ENCODE measurements around the gene IL27RA. TPM values are rescaled to one million over a fixed set of nuclear protein-coding genes. Genes with fewer than 3 reads are reported as not detected.
"Not testable (repeated sequence)": the region's sequence is repeated elsewhere in the genome, so short reads cannot be mapped to it uniquely, and the experiment has no call there.

Gene IL27RA
- total RNA-seq, 1 donor from 2014 or later, result 1.4 TPM

DNA sequence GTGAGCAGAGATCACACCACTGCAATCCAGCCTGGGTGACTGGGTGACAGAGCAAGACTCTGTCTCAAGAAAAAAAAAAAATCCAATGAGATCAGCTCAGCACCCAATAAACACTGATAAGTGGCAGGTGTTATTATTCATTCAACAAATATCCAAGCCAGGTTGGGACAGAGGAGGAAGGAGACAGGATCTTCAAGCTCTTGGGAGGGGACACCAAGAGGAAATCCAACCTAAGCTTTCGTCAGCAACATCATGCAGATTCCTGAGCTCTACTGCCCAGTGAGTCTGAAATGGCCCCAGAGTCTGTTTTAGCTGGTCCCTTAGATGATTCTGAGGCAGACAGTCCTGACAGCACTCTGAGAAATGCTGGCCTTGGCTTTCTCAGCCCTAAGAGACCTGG lies 33.1 kb upstream of the IL27RA start:
- DNase-seq (ENCODE audit: low spot score), result no peak
- ATAC-seq, result no peak

DNA sequence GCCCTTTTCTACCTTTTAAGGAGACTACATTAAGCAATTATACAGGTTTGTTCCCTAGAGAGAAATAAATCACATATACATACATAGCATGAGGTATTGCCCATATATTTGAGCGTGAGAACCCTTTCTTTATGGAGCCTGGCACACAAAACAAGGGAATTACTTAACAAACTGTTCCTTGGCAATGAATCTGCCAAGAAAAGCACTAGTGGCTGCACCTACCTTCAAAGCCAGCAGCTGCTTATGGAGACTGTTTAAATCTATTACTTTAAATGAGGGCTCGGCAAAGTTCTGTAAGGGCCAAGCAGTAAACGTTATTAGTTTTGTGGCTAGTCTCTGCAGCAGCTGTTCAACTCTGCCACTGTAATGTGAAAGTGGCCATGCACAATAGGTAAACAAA lies 32.5 kb upstream of the IL27RA start:
- ATAC-seq, result no peak
- DNase-seq (ENCODE audit: low spot score), result no peak

DNA sequence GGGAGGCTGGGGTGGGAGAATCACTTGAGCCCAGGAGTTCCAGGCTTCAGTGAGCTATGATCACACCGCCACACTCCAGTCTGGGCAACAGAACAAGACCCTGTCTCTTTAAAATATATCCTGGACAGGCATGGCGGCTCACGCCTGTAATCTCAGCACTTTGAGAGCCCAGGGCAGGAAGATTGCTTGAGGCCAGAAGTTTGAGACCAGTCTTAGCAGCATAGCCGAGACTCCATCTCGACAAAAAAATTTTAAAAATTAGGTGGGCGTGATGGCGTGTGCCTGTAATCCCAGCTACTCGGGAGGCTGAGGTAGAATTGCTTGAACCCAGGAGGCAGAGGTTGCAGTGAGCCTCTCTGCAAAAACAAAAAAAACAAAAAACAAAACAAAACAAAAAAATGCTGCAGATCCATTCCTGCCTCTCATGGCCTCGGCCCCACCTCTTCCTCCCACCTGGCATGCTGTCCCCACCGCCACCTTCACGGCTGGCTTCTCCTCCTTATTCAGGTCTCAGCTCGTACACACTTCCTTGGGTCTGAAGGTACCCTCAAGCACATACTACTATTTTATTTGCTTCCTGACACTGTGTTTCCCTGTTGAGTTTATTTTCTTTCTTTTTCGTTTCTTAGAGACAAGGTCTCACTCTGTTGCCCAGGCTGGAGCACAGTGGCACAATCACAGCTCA lies 30.7 kb upstream of the IL27RA start:
- DNase-seq (ENCODE audit: low spot score), result no peak
- ATAC-seq, result no peak

DNA sequence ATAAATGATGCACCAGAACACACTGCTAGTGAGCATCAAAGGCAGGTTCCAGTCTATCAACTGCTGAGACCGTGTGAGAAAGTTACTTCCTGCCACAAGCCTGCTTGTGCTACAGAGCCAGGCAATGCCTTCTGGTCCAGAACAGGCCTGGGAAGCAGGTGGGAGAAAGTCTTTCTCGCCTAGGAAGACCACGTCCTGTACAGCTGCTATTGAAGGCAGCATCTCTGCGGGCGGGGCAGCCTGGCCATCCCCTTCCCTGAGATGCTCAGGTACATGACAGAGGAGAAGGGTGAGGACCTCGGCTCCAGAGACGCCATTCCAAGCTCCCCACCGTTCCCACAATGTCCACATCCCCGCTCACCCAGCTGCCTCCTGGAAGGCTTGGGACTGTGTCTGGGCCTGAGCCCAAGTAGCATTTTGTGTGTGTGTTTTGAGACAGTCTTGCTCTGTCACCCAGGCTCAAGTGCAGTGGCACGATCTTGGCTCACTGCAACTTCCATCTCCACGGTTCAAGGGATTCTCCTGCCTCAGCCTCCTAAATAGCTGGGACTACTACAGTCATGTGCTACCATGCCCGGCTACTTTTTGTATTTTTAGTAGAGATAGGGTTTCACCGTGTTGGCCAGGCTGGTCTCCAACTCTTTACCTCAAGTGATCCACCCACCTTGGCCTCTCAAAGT lies 28.9 kb upstream of the IL27RA start:
- ATAC-seq, result no peak
- no peak for DNase-seq (ENCODE audit: low spot score)

DNA sequence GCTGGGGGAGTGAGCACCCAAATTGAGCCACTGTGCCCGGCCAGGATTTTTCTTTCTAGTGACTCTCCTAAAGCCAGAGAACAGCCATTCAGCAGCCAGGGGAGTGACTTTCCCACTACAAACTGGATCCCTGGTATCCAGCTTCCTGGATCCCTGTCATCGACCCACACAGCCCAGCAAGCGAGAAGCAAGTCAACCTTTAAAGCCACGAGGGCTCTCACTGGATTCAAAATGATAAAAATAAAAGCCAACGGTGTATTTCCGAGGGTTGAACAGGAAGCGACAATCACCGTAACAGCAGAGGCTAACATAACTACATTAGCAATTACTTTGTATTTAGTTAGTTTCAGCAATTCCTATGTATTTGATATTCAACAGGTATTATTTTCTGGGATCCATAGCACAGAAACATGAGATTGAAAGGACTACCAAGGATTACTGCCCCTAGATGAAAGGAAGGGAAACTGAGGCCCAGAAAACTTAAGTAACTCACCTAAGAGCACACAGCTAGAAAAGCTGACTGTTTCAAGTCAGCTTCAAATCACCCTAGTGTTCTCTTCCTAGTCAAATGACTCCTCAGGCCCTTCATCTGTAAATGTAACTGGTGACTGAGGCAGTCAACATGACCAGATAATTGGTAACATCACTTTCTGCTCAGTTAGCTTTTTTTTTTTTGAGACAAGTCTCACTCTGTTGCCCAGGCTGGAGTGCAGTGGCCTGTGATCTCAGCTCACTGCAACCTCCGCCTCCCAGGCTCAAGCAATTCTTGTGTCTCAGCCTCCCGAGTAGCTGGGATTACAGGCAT lies 28.1 kb upstream of the IL27RA start:
- no peak for ATAC-seq
- DNase-seq (ENCODE audit: low spot score), result no peak

DNA sequence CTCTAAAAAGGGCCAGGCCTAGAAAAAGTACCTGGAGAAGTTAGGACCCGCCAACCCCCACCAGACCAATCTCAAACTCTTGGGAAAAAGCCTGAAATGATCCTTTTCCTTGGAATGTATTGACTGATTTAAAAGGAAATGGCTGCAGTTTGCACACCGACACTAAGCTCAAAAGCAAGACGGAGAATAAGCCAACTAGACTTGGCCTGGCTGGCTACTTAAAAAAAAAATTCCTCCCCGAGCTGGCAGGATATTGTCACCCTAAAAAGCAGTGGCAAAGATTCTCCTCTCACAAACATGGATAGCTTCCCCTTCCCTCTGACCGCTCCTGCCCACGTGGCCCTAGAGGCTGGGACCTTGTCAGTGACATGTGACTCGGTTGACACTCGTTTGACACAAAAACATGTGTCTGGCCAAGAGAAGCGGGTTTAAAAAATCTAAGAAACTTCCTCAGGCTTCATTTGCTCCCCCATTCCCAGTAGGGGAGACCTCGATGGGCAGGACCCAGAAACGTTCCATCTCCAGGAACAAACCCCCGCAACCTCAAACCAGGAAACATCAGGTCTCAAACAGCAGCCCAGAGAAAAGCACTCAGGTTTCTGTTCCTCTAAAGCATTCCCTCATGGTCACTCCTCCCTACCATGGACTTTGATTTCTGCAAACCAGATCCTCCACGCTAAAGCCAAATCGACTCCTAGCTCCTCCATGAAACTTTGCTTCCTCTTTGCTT lies 26.8 kb upstream of the IL27RA start:
- ATAC-seq (peak; percentile 42), DNase-seq (ENCODE audit: low spot score) (peak; percentile 82)

DNA sequence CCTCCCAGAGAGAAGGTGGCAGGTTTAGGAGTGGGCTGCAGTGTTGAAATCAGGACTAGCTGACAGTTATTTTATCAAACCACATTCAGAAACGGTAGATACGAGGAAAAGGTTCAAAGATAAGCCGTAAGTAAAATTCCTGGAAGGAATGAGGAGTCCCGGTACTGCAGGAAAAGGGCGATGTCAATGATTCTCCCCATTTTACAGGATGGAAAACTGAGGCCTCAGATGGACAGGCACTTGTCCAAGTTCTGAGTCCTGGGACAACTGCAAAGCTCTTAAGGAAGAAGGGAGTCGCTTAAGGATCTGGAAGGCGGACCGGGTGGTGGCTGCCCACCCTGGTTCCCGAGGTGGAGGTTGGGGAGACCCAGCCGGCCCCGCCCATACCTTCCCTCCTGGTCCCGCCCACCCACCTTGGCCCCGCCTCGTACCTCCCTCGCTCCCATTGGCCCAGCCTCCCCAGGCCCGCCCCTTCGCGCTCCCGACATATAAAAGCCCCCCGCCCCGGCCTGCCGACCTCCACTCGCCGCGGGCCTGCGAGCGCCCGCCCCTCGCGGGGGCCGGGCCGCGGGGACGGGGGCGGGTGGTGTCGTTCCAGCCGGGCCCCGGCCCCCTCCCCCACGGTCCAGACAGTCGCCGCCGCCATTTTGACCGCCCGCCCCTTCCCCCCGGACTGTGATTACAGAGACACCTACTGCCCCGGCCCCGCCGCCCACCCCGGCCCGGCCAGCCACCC lies 26.0 kb upstream of the IL27RA start:
- peak; percentile 77 for ATAC-seq
- peak; percentile 96 for DNase-seq (ENCODE audit: low spot score)

DNA sequence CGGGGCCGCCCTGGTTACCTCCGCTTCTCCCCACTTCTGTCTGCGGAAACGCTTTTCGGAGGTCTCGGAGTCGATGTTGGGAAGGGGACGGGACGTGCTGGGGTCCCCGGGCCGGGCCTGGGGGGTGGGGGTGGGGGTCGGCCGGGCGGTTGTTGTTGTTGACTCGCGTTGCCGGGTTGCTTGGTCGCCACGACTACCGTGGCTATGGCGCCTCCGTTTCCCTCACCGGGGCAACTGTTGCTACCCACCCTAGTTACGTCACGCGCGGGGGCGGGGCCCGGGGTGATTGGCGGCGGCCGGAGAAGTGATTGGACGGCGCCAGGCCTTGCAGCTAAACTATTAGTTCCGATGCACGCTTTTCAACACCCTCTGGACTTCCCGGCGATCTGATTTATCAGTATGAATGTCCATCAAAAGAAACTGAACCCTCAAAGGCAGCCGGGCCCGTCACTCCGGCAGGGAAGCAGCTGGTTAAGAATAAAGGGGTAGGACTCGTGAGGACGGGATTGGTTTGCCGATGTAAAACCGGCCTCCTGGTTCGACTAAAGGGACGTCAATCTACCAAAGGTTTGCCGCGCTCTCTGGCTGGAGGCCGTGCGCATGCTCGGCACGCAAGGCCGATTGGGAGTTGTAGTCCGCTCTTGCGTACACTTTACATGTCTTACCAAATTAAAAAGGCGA lies 25.3 kb upstream of the IL27RA start, which contains the start of gene RFX1:
TSS of gene RFX1 (minus strand) at position 236 of the 681 bp plus-strand sequence. CDS start 12,477 bp downstream, outside the sequence.
- DNase-seq (ENCODE audit: low spot score) (peak; percentile 100), ATAC-seq (peak; percentile 76)

DNA sequence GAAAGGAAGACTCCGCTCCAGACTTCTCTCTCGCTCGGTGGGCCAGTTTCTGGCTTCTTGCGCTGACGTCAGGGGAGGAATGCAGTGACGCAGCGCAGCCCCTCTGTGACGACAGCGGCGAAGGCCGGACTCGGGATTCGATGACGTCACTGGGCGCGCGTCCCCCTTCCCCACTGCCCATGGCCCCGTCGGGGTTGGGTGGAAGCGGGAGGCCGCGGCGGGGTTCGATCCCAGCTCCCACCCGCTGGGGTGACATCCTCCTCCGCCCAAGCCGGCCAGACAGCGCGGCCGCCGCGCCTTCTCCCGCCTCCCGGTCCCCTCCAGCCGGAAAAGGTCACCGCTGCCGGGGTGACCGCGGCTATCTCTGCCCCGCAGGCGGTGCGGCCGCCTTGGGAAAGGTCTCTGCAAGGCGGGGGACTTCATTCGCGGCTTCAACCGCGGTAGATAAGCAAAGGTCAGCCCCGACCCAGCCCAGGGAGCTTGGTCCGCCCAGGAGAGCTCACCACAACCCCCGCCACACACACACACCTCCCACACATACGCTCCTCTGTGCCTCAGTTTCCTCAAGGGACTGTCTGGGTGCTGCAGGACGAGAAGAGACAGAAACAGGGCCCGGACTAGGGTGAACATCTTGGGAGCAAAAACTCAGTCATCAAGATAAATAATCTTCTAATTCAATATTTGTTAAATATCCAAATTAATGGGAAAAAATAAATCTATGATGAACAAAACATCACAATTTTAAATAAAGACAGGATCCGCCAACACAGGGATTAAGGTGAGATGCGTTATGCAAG lies 24.6 kb upstream of the IL27RA start:
- DNase-seq (ENCODE audit: low spot score), result no peak

DNA sequence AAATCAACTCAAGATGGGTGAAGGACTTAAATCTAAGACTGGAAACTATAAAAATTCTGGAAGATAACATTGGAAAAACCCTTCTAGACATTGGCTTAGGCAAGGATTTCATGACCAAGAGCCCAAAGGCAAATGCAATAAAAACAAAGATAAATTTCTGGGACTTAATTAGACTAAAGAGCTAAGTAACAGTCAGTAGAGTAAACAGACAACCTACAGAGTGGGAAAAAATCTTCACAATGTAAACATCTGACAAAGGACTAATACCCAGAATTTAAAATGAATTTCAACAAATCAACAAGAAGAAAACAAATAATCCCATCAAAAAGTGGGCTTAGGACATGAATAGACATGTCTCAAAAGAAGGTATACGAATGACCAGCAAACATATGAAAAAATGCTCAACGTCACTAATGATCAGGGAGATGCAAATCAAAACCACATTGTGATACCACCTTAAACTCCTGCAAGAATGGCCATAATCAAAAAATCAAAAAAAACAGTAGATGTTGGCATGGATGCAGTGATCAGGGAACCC lies 19.1 kb upstream of the IL27RA start:
- no peak for DNase-seq (ENCODE audit: low spot score)
- no peak for ATAC-seq

More for the DNA sequence above, 24.6 kb upstream of the IL27RA start:
- ATAC-seq, result peak; percentile 37

DNA sequence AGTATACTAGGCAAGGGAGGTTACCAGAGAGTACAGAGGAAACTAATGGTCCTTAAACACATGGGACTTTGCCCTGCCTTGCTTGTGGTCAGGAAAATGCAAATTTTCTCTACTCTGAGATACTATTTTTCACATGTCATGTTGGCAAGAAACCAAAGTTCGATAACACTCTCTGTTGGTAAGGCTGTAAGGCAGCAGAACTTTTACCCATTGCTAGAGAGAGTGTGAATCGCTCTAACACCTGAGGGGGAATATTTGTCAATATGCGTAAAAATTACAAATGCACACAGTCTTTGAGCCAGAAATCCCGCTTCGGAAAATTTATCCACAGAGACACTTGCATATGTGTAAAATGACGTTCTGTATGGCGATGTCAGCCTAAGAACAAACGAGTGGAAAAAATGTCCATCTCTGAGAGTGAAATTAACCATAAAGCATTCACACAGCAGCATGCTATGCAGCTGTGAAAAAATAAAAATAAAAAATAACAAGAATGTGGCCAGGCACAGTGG lies 16.0 kb upstream of the IL27RA start:
- no peak for DNase-seq (ENCODE audit: low spot score)
- peak; percentile 71 for ATAC-seq

DNA sequence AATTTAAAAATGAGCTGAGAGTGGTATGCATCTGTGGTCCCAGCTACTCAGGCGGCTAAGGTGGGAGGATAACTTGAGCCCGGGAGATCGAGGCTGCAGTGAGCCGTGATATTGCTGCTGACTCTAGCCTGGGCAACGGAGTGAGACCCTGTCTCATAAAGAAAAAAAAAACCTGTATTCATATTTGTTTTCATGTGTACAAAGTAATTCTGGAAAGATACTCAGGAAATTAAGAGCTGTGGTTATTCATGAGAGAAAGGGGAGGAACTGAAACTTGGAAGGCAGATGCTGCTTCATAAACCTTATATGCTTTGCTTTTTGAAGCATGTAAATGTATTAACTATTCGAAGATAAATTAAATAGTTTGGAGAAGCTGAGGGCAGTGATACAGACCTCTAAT lies 12.5 kb upstream of the IL27RA start:
- DNase-seq (ENCODE audit: low spot score), result no peak
- ATAC-seq, result no peak

DNA sequence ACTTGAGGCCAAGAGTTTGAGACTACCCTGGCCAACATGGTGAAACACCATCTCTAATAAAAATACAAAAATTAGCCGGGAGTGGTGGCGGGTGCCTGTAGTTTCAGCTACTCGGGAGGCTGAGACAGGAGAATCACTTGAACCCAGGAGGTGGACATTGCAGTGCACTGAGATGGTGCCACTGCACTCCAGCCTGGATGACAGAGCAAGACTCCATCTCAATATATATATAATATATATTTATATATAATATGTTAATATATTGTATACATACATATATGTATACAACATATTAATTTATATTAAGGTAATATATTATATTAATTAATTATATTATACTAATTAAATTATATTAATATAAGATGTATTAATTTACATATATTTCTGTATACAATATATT lies 11.8 kb upstream of the IL27RA start:
- not testable (repeated sequence) for ATAC-seq; DNase-seq (ENCODE audit: low spot score)

DNA sequence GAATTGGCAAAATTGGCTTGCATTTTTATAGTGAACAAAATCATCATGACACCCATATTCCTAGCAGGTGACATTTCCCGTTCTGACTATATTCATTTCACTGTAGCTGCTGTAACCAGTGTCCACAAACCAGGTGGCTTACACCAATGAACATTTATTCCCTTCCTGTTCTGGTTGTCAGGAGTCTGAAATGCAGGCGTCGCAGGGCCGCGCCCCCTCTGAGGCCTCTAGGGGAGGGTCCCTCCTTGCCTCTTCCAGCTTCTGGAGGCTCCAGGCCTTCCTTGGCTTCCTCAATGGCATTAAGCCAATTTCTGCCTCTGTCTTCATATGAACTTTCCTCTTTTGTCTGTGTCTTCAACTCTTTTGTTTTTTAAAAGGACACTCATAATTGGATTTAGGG lies 10.1 kb upstream of the IL27RA start:
- ATAC-seq (no peak), DNase-seq (ENCODE audit: low spot score) (no peak)

DNA sequence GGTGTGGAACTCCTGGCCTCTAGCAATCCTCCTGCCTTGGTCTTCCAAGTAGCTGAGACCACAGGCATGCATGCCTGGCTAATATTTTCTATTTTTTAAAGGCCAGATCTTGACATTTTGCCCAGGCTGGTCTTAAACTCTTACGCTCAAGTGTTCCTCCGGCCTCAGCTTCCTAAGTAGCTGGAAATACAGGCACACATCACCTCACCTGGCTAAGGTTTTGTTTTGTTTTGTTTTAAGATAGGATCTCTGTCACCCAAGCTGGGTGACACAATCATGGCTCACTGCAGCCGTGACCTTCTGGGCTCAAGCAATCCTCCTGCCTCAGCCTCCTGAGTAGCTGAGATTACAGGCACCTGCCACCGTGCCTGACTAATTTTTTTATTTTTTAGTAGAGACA lies 9.1 kb upstream of the IL27RA start:
- DNase-seq (ENCODE audit: low spot score) (no peak), ATAC-seq (no peak)

DNA sequence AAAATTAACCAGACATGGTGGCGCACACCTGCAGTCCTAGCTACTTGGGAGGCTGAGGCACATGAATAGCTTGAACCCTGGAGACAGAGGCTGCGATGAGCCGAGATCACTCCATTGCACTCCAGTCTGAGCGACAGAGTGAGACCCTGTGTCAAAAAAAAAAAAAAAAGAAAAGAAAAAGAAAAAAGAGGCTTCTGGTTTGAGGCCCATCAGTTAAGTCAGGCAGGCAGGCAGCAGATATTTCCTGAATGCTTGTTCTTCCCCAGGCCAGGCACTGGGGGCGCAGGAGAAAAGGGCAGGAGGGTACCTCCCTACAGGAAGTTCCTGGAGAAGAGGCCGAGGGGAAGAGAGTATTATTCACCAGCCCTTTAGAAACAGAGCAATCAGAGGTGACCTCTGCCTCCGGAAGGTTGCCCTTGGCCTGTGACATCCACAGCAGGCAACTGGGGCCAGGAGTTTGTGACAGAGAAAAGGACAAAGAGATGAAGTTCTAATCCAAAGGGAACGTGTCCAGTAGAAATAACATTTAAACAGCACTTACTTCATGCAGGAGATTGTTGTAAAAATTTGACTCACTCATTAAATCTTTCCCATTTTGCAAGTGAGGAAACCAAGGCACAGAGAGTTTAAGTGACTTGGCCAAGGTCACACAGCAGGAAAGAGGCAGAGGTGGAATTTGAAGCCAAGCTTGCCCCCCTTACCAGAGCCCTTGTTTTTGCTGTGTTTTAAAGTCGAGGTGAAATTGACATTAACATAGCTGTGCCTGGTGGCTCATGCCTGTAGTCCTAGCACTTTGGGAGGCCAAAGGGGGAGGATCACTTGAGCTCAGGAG lies 7.9 kb upstream of the IL27RA start:
- ATAC-seq (peak; percentile 90), DNase-seq (ENCODE audit: low spot score) (no peak)

DNA sequence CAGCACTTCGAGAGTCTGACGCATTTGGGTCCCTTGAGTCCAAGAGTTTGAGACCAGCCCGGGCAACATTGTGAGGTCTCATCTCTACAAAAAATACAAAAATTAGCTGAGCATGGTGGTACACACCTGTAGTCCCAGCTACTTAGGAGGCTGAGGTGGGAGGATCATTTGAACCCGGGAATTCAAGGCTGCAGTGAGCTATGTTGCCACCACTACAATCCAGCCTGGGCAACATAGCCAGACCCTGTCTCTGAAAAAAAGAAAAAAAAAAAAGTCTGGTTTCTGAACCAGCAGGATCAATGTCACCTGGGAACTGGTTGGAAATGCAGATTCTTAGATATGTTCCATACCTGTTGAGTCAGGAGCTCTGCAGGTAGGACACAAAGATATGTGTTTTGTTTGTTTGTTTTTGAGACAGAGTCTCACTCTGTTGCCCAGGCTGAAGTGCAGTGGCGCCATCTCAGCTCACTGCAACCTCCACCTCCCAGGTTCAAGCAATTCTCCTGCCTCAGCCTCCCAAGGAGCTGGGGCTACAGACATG lies 4.8 kb upstream of the IL27RA start:
- not testable (repeated sequence) for ATAC-seq; DNase-seq (ENCODE audit: low spot score)
